HG03439 (cell line): ENCODE data around the gene EYA4.

ENCODE experiments used
- ATAC-seq: cut with Tn5 transposase; IDR thresholded peaks from one replicate; pipeline ENCODE4 v1.9.1; 2021; ENCODE audit warnings: mild to moderate bottlenecking, moderate library complexity; ENCODE audit not compliant: unreplicated experiment

The EYA4 gene

DNA sequence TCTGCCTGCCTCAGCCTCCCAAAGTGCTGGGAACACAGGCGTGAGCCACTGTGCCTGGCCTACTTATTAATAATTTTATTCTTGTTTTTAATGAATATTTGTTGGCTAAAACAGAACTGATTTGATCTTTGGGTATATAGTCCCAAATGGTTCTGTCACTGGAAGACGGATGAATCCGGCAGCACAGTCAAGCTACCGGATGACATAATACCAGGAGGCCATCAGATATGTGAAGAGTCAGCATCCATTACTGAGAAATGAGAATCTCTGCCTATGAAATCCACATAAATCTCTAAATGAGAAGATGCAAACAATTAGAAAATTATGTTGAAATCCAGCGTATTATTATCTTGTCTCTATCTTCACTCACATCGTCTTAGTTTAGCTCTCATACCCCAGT, 263.0 kb downstream of the EYA4 start:
- ATAC-seq: no peak

DNA sequence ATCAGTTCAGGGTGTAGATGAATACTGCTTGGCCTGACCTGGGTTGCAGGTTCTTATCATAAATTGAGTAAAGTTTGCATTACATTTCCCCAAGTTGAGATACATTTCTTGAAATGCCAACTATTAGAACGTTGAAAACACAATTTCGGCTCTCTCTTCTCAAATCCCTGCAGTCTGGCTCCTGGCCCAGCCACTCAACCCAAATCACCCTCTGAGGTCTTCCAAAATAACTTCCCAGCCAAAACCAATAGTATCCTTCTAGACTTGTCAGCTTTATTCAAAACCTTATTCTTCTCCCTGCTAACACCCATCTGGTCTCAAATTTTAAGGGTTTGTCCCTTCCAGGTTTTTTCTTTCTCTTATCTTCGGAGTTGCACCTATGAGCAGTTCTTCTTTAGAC, 263.6 kb downstream of the EYA4 start:
- no peak for ATAC-seq

DNA sequence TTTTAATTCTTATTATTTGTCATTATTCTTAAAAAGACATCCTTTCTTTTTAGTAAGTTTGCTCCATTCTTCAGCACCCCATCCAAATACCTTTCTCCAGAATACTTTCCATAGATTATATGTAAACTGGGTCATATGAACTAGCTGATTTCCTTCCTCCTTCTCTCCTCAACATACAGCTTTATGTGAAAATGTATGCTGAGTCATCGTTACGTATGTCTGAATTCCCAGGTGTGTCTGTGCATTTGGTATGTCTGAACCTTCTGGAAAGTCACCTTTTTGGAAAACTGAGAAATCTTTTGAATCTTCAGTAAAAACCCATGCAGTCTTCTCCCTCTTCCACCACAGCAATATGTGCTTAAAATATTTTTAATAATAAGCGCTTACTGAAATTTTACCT, 264.5 kb downstream of the EYA4 start:
- ATAC-seq: no peak

DNA sequence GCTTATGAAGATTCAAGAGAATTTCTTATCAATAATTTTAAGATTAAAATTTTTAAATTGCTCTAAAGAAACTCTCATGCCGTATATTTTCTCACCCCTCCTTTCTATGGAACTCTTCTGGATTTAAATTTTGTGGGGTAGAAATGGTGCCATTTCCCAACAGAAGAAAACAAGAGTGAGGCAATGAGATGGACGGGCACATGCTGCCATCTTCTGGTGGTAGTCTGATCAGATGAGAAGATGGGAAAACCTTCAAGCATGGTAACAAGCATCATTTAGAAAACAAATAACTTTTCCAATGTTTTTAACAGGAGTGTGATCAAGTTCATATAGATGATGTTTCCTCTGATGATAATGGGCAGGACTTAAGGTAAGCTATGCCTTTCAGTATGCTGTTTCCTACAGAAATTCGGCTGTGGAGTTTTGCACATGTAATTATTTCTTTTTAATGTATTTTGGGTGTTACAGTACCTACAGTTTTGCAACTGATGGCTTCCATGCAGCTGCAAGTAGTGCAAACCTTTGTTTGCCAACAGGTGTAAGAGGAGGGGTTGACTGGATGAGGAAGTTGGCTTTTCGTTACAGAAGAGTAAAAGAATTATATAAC, 271.4 kb downstream of the EYA4 start:
- no peak for ATAC-seq

DNA sequence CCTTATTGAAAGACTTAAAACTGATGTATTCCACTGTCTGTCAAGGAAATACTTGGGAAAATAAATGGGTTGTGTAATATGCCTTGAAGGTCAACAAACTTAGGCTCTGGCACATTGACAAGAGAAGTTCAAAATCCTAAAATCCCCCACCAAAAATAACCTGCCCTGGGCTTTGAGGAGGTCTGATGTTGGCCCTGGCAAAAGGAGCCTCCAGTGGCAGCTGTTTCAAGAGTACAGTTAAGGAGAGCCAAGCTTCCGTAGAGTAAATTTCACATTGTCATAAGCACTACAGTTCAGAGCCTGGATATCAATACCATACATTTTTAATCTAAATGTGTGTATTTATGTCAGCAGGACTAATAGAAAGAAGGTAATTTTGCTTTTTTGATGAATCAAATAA, 282.7 kb downstream of the EYA4 start:
- no peak for ATAC-seq

DNA sequence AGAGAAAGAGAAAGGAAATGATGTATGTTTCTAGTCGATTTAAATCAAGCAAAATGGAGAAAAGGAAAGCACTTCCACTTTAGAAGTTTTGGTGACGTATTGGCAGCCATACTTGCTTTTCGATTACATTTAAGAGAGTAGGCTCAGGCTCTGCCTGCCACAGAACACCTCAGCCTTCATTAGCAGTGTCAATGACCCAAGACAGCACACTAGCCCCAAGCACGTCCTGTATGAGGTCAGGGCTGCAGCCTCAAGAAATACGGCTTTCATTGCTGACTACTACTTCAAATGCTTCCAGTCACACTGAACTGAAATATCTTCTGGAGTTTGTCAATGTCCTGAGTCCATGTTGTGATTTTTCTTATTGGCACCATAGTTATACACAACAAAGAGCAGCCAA, 285.3 kb downstream of the EYA4 start:
- no peak for ATAC-seq

DNA sequence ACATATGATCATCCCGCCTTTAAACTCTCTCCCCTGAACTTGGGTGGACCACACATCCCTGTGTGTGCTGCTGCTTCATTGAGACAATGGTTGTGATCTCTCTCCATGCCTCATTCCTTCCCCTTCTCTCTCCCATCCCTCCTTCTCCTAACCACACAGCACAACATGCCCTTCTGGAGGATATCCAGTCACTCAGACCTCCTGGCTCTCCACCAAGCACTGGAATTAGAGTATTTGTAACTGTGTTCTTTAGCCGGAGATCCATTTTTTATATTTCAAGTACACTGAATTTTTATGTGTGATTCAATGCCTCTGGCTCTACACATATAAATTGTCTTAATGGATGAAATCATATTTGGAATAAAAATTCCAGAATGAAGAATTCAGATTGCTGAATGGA, 287.4 kb downstream of the EYA4 start:
- no peak for ATAC-seq

DNA sequence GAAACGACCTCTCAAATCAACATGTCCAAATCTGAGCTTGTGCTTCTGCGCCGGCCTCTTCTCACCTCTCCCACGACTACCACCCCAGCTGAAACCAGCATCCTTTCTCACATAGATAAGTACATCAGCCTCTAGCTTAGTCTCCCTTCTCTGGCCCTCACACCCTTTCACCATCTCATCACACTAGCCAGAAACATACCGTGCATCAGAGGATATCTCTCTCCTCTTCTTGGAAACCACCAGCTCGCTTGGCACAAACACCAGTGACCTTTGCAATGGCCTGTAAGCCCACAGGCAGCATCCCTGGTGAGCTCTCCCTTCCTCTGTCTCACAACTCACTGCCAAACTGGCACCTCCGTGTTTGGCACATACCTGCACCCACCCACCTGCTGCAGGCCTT, 291.8 kb downstream of the EYA4 start:
- no peak for ATAC-seq

DNA sequence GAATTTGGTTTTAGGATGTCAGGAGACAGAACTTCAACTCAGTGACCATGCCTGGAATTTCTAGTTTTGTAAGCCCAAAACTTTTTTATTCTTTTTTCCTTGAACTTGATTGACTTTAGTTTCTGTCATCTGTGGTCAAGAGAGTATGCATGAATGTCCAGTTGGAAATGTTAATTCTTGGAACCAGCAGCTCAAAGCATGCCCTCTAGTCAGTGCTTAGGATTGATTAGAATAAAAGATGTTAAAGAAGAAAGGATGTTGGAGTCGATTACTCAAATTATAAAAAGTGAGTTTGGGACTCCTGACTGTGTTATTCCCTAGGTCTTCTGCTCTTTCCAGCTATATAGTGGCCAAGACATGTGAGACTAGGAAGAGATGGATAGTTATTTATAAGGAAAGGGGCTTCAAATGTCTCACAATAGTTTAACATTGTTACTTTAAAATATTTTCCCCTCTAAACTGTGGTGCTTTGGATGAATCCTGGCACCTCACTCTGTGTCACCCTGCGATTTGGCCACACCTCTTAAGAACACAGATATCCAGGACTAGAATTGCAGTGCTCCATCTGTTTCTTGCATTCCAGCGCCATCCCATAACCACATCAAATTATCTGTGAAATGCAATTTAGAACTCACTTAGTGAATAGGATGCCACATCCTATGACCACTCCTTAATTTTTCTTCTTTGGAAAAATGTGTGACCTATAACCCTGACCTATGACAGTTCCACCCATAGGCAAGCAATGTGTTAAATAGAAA, 298.5 kb downstream of the EYA4 start:
- no peak for ATAC-seq

DNA sequence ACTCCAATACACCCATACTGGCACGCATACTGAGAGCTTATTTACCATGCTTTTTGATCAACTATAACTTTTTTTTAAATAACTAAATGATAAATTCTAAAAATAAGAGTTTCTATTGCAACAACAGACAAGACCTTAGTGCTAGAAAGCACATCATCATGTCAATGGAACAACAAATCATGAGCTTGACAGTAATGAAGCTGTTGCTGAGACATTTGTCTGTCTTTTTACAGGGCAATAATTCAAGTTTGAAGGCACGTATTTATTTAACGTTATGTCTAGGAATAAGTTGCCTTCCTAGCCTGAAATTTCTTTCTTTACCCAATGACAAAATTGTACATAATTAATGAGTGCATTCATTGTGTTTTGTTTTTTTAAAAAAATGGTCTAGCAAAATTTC, 299.2 kb downstream of the EYA4 start:
- no peak for ATAC-seq

DNA sequence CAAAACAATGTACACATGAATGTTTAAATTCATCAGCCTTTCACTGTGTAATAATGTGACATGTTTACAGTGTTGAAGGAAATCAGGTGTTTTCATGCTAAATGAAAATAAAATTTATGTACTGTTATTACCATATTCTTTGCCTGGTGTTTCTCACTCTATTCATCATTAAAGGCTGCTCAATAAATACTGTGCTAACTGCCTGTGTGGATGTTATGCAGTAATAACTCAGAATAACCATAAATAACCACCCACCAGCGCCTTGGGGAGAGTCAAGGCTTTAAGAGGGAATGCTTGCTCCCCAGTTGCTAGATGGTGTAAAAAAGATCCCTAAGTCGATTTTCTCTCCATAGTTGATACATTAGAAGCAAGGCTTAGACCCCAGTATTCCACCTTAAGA, 299.9 kb downstream of the EYA4 start:
- ATAC-seq: no peak

DNA sequence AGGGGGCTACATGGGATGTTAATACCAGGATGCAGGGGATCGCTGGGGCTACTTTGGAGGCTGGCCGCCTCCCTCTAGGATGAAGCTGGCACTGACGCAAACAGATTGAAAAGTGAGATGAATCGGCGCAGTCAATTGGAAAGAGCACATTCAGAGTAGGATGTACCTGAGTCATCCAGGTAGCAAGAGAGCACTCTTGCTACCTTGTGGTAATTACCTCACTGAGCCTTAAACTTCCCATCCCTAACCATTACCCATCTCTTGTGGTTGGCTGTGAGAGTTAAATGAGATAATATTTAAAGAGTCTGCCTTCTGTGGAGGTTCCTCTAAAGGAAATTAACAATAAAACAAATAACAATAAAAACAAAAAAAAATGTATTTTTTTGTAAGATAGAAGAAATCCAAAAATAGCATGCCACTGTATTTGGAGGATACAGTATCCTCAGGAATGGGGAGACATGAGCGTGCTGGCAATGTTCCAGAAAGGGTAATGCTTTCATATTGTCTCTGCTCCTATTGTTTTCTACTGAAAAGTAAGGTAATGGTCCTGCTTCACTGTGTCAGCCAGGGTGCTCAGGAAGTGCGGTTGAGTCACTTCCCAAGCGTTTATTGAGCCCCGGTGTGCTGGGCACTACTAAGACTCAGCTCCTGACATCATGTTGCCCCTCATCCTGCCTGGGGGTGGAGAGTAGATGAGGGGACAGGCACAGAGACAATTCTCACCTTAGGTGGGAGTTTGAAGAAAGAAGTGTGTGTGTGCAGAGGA, 301.1 kb downstream of the EYA4 start:
- no peak for ATAC-seq

DNA sequence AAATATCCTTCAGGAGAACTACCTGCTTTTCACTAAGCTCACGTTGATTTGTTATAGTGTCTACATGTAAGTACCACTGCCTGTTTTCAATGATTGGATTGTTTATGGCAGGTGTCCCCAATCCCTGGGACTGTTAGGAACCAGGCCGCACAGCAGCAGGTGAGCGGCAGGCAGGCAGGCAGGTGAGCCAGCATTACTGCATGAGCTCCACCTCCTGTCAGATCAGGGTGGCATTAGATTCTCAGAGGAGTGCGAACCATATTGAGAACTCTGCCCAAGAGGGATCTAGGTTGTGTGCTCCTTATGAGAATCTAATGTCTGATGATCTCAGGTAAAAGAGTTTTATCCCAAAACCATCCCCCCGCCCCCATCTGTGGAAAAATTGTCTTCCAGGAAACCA, 303.3 kb downstream of the EYA4 start:
- no peak for ATAC-seq

DNA sequence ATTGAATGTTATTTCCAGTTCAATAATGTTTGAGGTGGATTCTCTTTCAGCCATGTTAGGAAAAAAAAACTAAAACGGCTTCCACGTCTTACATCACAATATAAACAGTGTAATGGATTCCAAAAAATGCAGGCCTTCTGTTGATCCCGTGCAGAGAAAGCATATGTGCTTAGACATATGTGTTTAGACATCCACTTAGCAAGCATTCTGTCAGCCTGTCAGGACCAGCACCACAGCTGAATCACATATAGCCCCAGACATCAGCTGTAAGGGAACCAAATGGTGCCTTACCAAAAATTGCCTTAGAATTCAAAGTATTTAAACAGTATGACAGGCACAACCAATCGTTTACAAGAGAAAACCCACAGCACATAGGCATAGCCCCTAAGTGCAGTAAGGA, 304.9 kb downstream of the EYA4 start:
- ATAC-seq: no peak

DNA sequence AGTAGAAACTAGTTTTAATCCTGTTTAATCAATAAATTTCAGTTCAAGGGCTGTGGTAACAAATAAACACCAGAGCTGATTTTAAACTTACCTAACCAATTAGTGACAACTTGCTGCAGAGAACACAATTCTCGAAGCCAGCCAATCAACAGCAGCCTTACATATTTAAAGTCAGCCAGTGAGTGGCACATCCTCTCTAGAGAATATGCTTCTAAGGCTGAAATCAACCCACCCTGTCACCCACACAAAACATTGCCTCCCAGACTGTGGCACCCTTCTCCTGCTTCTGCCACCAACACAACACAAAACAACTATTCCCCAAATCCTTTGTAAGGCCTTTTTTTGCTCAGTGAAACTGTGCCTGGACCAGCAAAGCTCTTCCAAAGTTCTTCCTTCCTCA, 306.0 kb downstream of the EYA4 start:
- no peak for ATAC-seq

DNA sequence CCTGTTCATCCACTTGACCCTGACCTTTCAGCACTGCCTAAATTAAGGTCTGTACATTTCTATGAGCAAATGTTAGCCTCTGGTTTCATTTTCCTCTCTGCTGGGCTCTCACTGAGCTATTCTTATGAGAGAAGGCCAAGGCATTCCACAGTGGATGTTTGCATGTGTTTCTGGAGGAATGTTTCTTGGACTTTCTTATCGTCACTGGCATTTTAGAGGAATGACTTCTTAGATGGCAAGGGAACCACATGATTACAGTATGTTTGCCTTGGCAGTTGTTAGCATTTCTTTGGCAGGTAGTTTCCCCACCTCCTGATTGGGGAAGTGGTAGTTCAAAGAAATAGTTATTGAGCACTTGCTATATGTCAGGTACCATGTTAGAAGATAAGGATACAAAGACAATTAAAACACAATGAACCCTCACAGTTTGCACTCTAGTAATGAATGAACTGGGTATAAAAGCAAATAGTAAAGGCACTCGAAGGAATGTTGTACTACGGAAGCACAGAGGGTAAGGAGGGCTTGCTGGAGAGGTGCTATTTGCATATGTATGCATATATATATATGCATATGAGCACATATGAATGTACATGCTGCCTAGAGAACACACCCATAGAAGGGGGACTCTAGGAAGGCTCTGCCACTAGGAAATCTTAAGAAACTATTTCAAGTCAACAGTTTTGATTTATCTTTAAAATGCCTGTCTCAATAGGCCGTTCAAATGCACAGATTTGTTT, 307.4 kb downstream of the EYA4 start:
- no peak for ATAC-seq

DNA sequence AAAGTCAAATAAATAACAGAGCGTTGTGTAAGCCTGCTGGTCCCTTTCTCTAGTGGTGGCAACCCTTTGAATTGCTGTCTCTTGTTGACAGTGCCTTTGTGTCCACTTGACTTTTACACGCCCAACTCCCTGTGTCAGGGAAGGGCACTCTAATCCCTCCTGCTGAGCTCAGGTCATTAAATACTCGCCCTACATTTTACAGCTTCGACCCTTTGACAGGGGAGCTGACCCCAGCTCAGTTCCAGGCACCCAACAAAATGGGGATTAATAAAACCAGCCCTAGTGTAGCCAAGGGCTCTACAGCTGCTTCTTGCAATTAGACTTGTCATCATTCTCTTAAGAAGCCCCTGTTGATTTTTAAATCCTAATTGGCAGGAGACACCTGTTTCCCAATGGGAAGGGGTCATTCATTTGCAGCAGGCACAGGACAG, 308.2 kb downstream of the EYA4 start:
- ATAC-seq: no peak

DNA sequence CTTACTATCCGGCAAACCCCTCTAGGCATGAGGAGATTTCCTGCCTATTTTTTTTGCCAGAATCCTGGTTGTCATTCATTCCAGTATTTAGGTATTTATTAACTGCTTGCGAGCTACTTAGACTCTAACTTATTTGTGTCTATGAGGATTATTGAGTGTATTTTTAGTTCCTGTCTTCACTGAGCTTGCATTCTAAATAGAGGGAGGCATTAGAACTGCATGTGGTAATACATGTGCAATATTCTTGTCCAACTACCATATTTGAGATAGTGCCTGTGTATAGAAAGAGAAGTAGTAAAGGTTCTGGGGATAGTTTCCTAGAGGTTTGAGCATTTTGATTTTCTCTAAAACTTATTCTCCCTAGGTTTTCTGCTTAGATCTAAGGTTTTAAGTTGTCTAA, 308.9 kb downstream of the EYA4 start:
- no peak for ATAC-seq

DNA sequence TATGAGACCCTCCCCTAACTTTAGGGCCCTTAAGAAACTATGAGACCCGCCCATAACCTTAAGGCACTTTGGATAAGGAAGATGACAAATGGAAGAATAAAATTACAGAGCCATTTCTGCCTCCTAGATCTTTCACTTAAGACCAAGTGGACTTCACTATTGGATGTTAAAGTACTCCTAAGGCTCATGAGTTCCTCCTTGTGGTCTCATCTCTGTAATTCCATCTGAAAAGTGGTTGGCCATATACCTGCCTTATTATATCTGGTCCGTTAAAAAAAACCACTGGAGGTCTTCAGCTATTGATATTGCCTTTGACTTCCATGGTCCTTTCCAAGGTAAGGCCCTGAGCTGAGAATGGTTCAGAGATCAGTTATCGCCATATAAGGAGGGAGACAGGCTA, 310.3 kb downstream of the EYA4 start:
- ATAC-seq: no peak

DNA sequence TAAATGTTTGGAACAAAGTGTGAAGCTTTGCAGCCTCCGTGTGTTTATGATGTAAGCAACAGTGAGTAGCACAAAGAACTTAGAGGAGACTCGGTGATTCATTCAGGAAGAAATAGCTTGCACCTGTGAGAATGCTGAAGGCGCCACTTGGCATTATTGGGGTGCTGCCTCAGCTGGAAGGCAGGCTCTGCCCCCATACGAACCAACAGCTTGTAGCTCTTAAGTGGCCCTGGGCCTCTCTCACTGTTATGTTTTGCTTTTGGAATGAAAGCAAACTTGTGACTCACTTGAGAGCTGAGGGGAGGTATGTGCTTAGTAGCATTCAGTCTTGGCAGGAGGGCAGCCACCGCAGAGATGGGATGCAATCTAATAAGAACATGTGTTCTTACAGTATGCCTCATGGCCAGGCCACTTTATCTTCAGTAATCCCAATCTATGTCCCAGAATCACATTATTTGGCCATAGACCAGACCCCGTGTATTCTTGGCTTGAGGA, 310.7 kb downstream of the EYA4 start:
- no peak for ATAC-seq

DNA sequence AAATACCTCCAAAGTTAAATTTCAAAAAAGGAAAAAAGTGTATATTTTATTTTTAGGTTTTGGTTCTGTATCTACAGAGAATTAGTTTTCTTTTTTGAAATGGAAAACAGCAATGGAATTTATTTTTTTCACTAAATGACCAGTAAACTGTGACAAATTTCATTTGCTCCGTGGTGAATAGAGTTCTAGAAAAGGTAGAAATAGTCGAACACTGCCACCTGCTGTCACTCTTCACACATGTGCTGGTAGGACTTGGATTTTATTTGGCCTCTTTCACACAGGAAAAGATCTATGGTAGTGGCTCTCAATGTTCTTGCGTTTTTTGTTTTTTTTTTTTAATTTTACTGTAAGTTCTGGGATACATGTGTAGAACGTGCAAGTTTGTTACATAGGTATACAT, 312.5 kb downstream of the EYA4 start:
- no peak for ATAC-seq
